ENCODE results near the gene NOSTRIN. TPM values are rescaled to one million over a fixed set of nuclear protein-coding genes. Genes with fewer than 3 reads are reported as not detected.
"Not testable (repeated sequence)": the region's sequence is repeated elsewhere in the genome, so short reads cannot be mapped to it uniquely, and the experiment has no call there.

The NOSTRIN gene
- total and polyA plus RNA-seq, 10 donors: 3.5 to 20.3 (median 10.0) TPM

DNA sequence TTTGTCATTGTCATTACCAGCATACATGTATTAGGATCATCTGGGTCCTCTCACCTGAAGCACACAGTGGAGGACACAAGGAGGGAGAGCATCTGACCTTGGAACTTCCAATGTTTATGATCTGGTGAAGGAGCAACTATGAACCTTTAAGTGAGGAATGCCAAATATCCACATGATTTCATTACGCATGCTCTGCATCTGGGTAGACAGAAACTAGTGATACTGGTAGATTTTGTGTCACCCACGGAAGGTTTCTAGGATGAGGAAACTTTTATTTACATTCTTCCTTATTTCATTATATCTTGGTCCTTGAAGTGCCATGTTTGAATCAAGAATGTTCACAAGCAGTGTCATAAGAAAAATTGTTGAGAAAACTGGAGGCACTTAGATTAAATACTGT is 55.7 kb downstream of the NOSTRIN start:
- no peaks in the 10 kb centered on the region for H3K9me3 ChIP-seq
- peaks cover 0 to 63% (median 2%) of the 10 kb centered on the region in 6 donors for H3K36me3 ChIP-seq
- DNase-seq: no peak
- H3K4me3 ChIP-seq: no peak overlapping the region
- TF ChIP-seq POLR2AphosphoS5 (IDR thresholded peaks at IDR 0.05) (no peak), POLR2A (IDR thresholded peaks at IDR 0.05) (no peak)
- TF ChIP-seq, protein P1, sequence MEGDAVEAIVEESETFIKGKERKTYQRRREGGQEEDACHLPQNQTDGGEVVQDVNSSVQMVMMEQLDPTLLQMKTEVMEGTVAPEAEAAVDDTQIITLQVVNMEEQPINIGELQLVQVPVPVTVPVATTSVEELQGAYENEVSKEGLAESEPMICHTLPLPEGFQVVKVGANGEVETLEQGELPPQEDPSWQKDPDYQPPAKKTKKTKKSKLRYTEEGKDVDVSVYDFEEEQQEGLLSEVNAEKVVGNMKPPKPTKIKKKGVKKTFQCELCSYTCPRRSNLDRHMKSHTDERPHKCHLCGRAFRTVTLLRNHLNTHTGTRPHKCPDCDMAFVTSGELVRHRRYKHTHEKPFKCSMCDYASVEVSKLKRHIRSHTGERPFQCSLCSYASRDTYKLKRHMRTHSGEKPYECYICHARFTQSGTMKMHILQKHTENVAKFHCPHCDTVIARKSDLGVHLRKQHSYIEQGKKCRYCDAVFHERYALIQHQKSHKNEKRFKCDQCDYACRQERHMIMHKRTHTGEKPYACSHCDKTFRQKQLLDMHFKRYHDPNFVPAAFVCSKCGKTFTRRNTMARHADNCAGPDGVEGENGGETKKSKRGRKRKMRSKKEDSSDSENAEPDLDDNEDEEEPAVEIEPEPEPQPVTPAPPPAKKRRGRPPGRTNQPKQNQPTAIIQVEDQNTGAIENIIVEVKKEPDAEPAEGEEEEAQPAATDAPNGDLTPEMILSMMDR (IDR thresholded peaks at IDR 0.05 in 8 of 11, conservative IDR thresholded peaks at IDR 0.05 in 3 of 11): no peak
- intact Hi-C loops (cut with DNase I; ENCODE audit: low total_unique reads): no loop called here
- no peaks in the 10 kb centered on the region for H3K4me1 ChIP-seq
- WGBS, 5 donors: 92 to 99% (median 98%) methylated on average over 2 of the region's 2 CpGs
- H3K27me3 ChIP-seq (replicated peaks in 1 of 7): no peaks in the 10 kb centered on the region
- H3K27ac ChIP-seq: no peak overlapping the region

DNA sequence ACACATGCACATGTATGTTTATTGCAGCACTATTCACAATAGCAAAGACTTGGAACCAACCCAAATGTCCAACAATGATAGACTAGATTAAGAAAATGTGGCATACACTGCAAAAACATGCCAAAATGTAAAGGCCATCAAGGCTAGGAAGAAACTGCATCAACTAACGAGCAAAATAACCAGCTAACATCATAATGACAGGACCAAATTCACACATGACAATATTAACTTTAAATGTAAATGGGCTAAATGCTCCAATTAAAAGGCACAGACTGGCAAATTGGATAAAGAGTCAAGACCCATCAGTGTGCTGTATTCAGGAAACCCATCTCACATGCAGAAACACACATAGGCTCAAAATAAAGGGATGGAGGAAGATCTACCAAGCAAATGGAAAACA is 64.7 kb downstream of the NOSTRIN start:
- H3K4me3 ChIP-seq; DNase-seq; H3K4me1 ChIP-seq; H3K27me3 ChIP-seq (replicated peaks in 1 of 7); H3K27ac ChIP-seq; H3K9me3 ChIP-seq; intact Hi-C loops (cut with DNase I; ENCODE audit: low total_unique reads): not testable (repeated sequence)
- 96 to 100% (median 100%) methylated on average over 1 of the region's 1 CpG for WGBS, 5 donors
- H3K36me3 ChIP-seq: peaks cover 0 to 45% (median under 1%) of the 10 kb centered on the region in 6 donors

DNA sequence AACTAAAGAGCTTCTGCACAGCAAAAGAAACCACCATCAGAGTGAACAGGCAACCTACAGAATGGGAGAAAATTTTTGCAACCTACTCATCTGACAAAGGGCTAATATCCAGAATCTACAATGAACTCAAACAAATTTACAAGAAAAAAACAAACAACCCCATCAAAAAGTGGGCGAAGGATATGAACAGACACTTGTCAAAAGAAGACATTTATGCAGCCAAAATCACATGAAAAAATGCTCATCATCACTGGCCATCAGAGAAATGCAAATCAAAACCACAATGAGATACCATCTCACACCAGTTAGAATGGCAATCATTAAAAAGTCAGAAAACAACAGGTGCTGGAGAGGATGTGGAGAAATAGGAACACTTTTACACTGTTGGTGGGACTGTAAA is 67.9 kb downstream of the NOSTRIN start:
- WGBS, 5 donors: 94 to 100% (median 100%) methylated on average over 1 of the region's 1 CpG
- DNase-seq; H3K27ac ChIP-seq; H3K9me3 ChIP-seq; intact Hi-C loops (cut with DNase I; ENCODE audit: low total_unique reads); H3K4me1 ChIP-seq; H3K4me3 ChIP-seq; H3K27me3 ChIP-seq (replicated peaks in 1 of 7): not testable (repeated sequence)
- peaks cover 0 to 25% (median 0%) of the 10 kb centered on the region in 6 donors for H3K36me3 ChIP-seq

DNA sequence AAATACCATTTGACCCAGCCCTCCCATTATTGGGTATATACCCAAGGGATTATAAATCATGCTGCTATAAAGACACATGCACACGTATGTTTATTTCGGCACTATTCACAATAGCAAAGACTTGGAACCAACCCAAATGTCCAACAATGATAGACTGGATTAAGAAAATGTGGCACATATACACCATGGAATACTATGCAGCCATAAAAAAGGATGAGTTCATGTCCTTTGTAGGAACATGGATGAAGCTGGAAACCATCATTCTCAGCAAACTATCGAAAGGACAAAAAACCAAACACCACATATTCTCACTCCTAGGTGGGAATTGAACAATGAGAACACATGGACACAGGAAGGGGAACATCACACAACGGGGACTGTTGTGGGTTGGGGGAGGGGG is 68.4 kb downstream of the NOSTRIN start:
- peaks cover 0 to 24% (median 0%) of the 10 kb centered on the region in 6 donors for H3K36me3 ChIP-seq
- H3K4me3 ChIP-seq; H3K9me3 ChIP-seq; H3K4me1 ChIP-seq; H3K27me3 ChIP-seq (replicated peaks in 1 of 7); DNase-seq; intact Hi-C loops (cut with DNase I; ENCODE audit: low total_unique reads); H3K27ac ChIP-seq: not testable (repeated sequence)
- 95 to 100% (median 98%) methylated on average over 4 of the region's 4 CpGs for WGBS, 5 donors

DNA sequence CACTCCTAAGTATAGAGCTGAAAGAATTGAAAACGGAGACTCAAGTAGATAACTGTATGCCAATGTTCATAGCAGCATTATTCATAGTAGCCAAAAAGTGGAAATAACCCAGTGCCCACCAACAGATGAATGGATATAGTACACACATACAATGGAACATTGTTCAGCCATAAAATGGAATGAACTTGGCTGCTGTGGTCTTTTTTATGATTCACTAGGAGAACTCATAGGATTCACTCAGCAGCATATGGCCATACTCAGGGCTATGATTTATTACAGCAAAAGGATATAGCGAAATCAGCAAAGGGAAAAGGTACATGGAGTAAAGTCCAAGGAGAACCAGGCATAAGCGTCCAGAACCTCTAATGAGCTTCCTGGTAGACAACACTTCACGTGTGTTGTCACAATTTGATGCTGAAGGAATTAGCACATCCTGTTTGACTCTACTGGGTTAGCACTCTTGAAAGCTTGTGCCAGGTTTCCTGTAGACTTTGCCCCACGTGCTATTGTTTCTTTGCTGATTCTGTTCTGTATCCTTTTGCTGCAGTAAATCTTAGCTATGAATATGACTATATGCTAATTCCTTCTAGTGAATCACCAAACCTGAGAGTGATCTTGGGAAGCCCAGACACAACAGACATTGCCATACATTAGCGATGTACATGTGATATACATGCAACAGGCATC is 72.1 kb downstream of the NOSTRIN start:
- H3K4me1 ChIP-seq: no peaks in the 10 kb centered on the region
- H3K36me3 ChIP-seq: peaks cover 0 to 24% (median 0%) of the 10 kb centered on the region in 6 donors
- intact Hi-C loops (cut with DNase I; ENCODE audit: low total_unique reads): no loop called here
- H3K4me3 ChIP-seq: no peak overlapping the region
- TF ChIP-seq POLR2A (IDR thresholded peaks at IDR 0.05) (no peak), POLR2AphosphoS5 (IDR thresholded peaks at IDR 0.05) (no peak)
- TF ChIP-seq, protein P1 (IDR thresholded peaks at IDR 0.05 in 8 of 11, conservative IDR thresholded peaks at IDR 0.05 in 3 of 11): no peak
- WGBS, 5 donors: 85 to 92% (median 89%) methylated on average over 6 of the region's 6 CpGs
- no peak overlapping the region for H3K27ac ChIP-seq
- DNase-seq: no peak
- peaks cover 0 to 5% (median 0%) of the 10 kb centered on the region in 8 donors for H3K9me3 ChIP-seq
- H3K27me3 ChIP-seq (replicated peaks in 1 of 7): no peaks in the 10 kb centered on the region

DNA sequence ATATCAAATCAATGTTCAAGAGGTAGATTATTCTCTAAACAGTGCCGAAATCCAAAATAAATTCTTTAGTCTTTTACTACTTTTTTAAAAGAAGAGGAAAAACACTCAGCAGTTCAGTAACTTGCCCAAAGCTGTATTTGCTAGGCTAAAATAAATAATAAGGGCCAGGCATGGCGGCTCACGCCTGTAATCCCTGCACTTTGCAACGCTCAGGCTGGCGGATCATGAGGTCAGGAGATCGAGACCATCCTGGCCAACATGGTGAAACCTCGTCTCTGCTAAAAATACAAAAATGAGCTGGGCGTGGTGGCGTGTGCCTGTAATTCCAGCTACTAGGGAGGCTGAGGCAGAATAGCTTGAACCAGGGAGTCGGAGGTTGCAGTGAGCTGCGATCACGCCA is 79.7 kb downstream of the NOSTRIN start:
- intact Hi-C loops (cut with DNase I; ENCODE audit: low total_unique reads); DNase-seq: not testable (repeated sequence)
- WGBS, 5 donors: 95 to 98% (median 98%) methylated on average over 12 of the region's 12 CpGs

More for the DNA sequence above, 79.7 kb downstream of the NOSTRIN start:
- H3K36me3 ChIP-seq: peaks cover 0 to 11% (median 0%) of the 10 kb centered on the region in 6 donors
- not testable (repeated sequence) for H3K27me3 ChIP-seq (replicated peaks in 1 of 7); H3K27ac ChIP-seq; H3K4me3 ChIP-seq; H3K4me1 ChIP-seq; H3K9me3 ChIP-seq
